SU-DHL-6 (cell line): ENCODE data around the gene CHMP1A.
"Not testable (repeated sequence)": the region's sequence is repeated elsewhere in the genome, so short reads cannot be mapped to it uniquely, and the experiment has no call there.

Experiments used
- H2AFZ ChIP-seq: fragments of 200-600 bp; sonication (generic); 2 replicates; pipeline ENCODE4 v1.6.1; 2014; ENCODE audit warnings: low read depth, mild to moderate bottlenecking, moderate library complexity, mixed read lengths, antibody characterized with exemption, low read length; ENCODE audit not compliant: severe bottlenecking
- H3F3A ChIP-seq: fragments of 200-600 bp; shearing (Covaris generic); 2 replicates; pipeline ENCODE4 v1.6.0; 2016; ENCODE audit warnings: antibody characterized with exemption, mild to moderate bottlenecking; ENCODE audit not compliant: insufficient read depth
- H3K27ac ChIP-seq: fragments of 200-600 bp; sonication (generic); 2 replicates; pipeline ENCODE4 v1.5.1; 2016; ENCODE audit warnings: low read depth, mild to moderate bottlenecking, low read length, moderate library complexity, mixed read lengths
- H3K27me3 ChIP-seq: fragments of 200-600 bp; sonication (generic), shearing (Covaris generic); 2 replicates; pipeline ENCODE4 v1.6.0; 2014; ENCODE audit warnings: mild to moderate bottlenecking, low read length
- H3K36me3 ChIP-seq: fragments of 200-600 bp; sonication (generic); 2 replicates; pipeline ENCODE4 v1.6.1; 2014; ENCODE audit warnings: mild to moderate bottlenecking, low read length, mixed read lengths
- H3K4me2 ChIP-seq: fragments of 300-600, 200-600 bp; shearing (Covaris generic), sonication (generic); 2 replicates; pipeline ENCODE4 v1.6.0; 2014; ENCODE audit warnings: low read length, low read depth, mild to moderate bottlenecking; ENCODE audit not compliant: poor library complexity, severe bottlenecking
- H3K4me3 ChIP-seq: fragments of 200-600 bp; sonication (generic); 2 replicates; pipeline ENCODE4 v1.5.1; 2014; ENCODE audit warnings: antibody characterized with exemption, low read length, mild to moderate bottlenecking, mixed read lengths; ENCODE audit not compliant: insufficient read depth, poor library complexity, severe bottlenecking
- H3K79me2 ChIP-seq: fragments of 200-600 bp; sonication (generic); 2 replicates; pipeline ENCODE4 v1.6.1; 2014; ENCODE audit warnings: mild to moderate bottlenecking, low read length, moderate library complexity; ENCODE audit not compliant: insufficient read depth
- H3K9ac ChIP-seq: fragments of 200-600 bp; sonication (generic); 2 replicates; pipeline ENCODE4 v1.7.0; 2014; ENCODE audit warnings: mild to moderate bottlenecking, low read length
- H3K9me2 ChIP-seq: fragments of 200-600 bp; sonication (generic); replicated peaks from 2 replicates; pipeline ENCODE4 v1.6.1; 2014; ENCODE audit warnings: low read length; ENCODE audit not compliant: insufficient read depth
- H3K9me3 ChIP-seq: fragments of 200-600 bp; sonication (generic); 2 replicates; pipeline ENCODE4 v1.6.1; 2014; ENCODE audit warnings: low read length, mixed read lengths; ENCODE audit not compliant: insufficient read depth
- H4K20me1 ChIP-seq: fragments of 200-600 bp; sonication (generic); 2 replicates; pipeline ENCODE4 v1.6.1; 2014; ENCODE audit warnings: low read depth, mild to moderate bottlenecking, antibody characterized with exemption, low read length, moderate library complexity, mixed read lengths
- CTCF ChIP-seq: fragments of 200-600 bp; sonication (generic); IDR thresholded peaks from one replicate; pipeline ENCODE4 v1.5.1; 2017; ENCODE audit warnings: antibody characterized with exemption, mild to moderate bottlenecking, low read length, moderate library complexity; ENCODE audit not compliant: insufficient read depth, poor library complexity, severe bottlenecking
- EZH2phosphoT487 ChIP-seq: fragments of 200-600 bp; sonication (generic), shearing (Covaris generic); conservative IDR thresholded peaks from 2 replicates; pipeline ENCODE4 v1.6.1; 2018; ENCODE audit warnings: mild to moderate bottlenecking, antibody characterized with exemption, low read length, moderate library complexity, mixed read lengths

The CHMP1A gene

GRCh38 chr16:89638455-89638854 is 19.1 kb downstream of the CHMP1A start:
- no peaks in the 10 kb centered on the region for H4K20me1 ChIP-seq
- H3K4me2 ChIP-seq: no peak overlapping the region
- H3K27ac ChIP-seq: no peak overlapping the region
- no peaks in the 10 kb centered on the region for H3K9me3 ChIP-seq
- no peak overlapping the region for H2AFZ ChIP-seq
- H3K79me2 ChIP-seq: no peaks in the 10 kb centered on the region
- no peak overlapping the region for H3K4me3 ChIP-seq
- no peaks in the 10 kb centered on the region for H3K9me2 ChIP-seq
- H3K9ac ChIP-seq: no peak overlapping the region
- H3K27me3 ChIP-seq: no peaks in the 10 kb centered on the region
- H3K36me3 ChIP-seq: no peaks in the 10 kb centered on the region
- TF ChIP-seq CTCF (no peak), EZH2phosphoT487 (no peak)
- H3F3A ChIP-seq: no peaks in the 10 kb centered on the region

GRCh38 chr16:89637379-89637778 is 20.1 kb downstream of the CHMP1A start:
- no peaks in the 10 kb centered on the region for H3K9me3 ChIP-seq
- no peaks in the 10 kb centered on the region for H3F3A ChIP-seq
- H3K79me2 ChIP-seq: no peaks in the 10 kb centered on the region
- no peak overlapping the region for H3K9ac ChIP-seq
- no peak overlapping the region for H3K4me3 ChIP-seq
- H3K4me2 ChIP-seq: no peak overlapping the region
- H2AFZ ChIP-seq: no peak overlapping the region
- no peaks in the 10 kb centered on the region for H3K27me3 ChIP-seq
- no peaks in the 10 kb centered on the region for H4K20me1 ChIP-seq
- H3K27ac ChIP-seq: no peak overlapping the region
- H3K36me3 ChIP-seq: no peaks in the 10 kb centered on the region
- TF ChIP-seq CTCF (no peak), EZH2phosphoT487 (no peak)
- no peaks in the 10 kb centered on the region for H3K9me2 ChIP-seq

- H3K27me3 ChIP-seq: no peaks in the 10 kb centered on the region
- TF ChIP-seq EZH2phosphoT487 (no peak), CTCF (no peak)
- H2AFZ ChIP-seq: no peak overlapping the region
- no peaks in the 10 kb centered on the region for H3F3A ChIP-seq
- no peaks in the 10 kb centered on the region for H4K20me1 ChIP-seq
- H3K4me3 ChIP-seq: no peak overlapping the region
- H3K79me2 ChIP-seq: no peaks in the 10 kb centered on the region
- no peak overlapping the region for H3K9ac ChIP-seq
- H3K36me3 ChIP-seq: no peaks in the 10 kb centered on the region
- H3K9me2 ChIP-seq: no peaks in the 10 kb centered on the region
- H3K27ac ChIP-seq: no peak overlapping the region
- H3K9me3 ChIP-seq: no peaks in the 10 kb centered on the region
- H3K4me2 ChIP-seq: no peak overlapping the region
Measured at GRCh38 chr16:89636663-89637062, 20.8 kb downstream of the CHMP1A start.

GRCh38 chr16:89634463-89635385 is 22.8 kb downstream of the CHMP1A start:
- H2AFZ ChIP-seq, H3K9ac ChIP-seq, H3K79me2 ChIP-seq, H3K9me3 ChIP-seq, H3K4me3 ChIP-seq, H3K27ac ChIP-seq, H3F3A ChIP-seq, H3K36me3 ChIP-seq, H3K4me2 ChIP-seq, H4K20me1 ChIP-seq, H3K27me3 ChIP-seq, H3K9me2 ChIP-seq: not testable (repeated sequence)
